NT2/D1 (cell line): ENCODE data around the gene MYL12A.
"Not testable (repeated sequence)": the region's sequence is repeated elsewhere in the genome, so short reads cannot be mapped to it uniquely, and the experiment has no call there.

Source experiments
- DNase-seq: peaks from one replicate; pipeline ENCODE4 v3.0.0-alpha.2; 2011; ENCODE audit warnings: low read depth, low spot score
- H3K27me3 ChIP-seq: 2 replicates; pipeline ENCODE4 v1.6.0; 2011; ENCODE audit warnings: mild to moderate bottlenecking; ENCODE audit not compliant: insufficient read length, insufficient read depth
- H3K36me3 ChIP-seq: 2 replicates; pipeline ENCODE4 v1.6.1; 2011; ENCODE audit warnings: mild to moderate bottlenecking, low read length, mixed read lengths; ENCODE audit not compliant: insufficient read depth, insufficient read length
- H3K4me1 ChIP-seq: 2 replicates; pipeline ENCODE4 v1.5.1; 2011; ENCODE audit not compliant: insufficient read depth, insufficient read length
- H3K4me3 ChIP-seq: 2 replicates; pipeline ENCODE4 v1.5.1; 2011; ENCODE audit warnings: low read depth; ENCODE audit not compliant: insufficient read length
- H3K9ac ChIP-seq: 2 replicates; pipeline ENCODE4 v1.6.0; 2011; ENCODE audit warnings: low read depth; ENCODE audit not compliant: insufficient read length
- H3K9me3 ChIP-seq: 2 replicates; pipeline ENCODE4 v1.5.1; 2011; ENCODE audit warnings: mild to moderate bottlenecking, low read length; ENCODE audit not compliant: insufficient read depth
- SUZ12 ChIP-seq: IDR thresholded peaks from 2 replicates; pipeline ENCODE4 v1.6.1; 2011; ENCODE audit not compliant: insufficient read length, insufficient read depth; ENCODE audit errors: extremely low read depth
- YY1 ChIP-seq: IDR thresholded peaks from 2 replicates; pipeline ENCODE4 v1.6.1; 2011; ENCODE audit not compliant: insufficient read length, insufficient read depth
- ZNF274 ChIP-seq: IDR thresholded peaks from 2 replicates; pipeline ENCODE4 v1.6.1; 2011; ENCODE audit warnings: mild to moderate bottlenecking, low read depth, low read length

The MYL12A gene

DNA sequence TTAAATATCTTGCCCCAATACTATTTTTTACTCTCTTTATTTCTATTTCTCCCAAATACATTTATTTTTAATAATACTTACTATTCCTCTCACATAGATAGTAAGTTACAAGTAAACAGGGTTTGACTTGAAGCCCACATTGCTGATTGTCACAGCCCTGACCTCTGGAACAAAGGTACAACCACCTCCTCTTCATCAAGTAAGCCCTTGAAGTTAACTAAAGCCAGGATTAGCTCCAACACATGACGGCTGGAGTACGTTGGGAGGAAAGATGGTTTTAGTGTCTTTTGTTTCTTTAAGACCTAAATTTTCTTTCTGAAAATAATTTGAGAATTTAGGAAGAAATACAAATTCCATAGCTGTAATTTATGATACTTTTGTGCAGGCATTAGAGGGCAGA lies 28.8 kb upstream of the MYL12A start:
- H3K36me3 ChIP-seq: no peaks in the 10 kb centered on the region
- H3K9ac ChIP-seq: no peak overlapping the region
- no peaks in the 10 kb centered on the region for H3K4me1 ChIP-seq
- H3K9me3 ChIP-seq: no peaks in the 10 kb centered on the region
- no peak for TF ChIP-seq ZNF274
- no peak for TF ChIP-seq YY1
- no peak for TF ChIP-seq SUZ12
- H3K27me3 ChIP-seq: no peaks in the 10 kb centered on the region
- H3K4me3 ChIP-seq: no peak overlapping the region
- DNase-seq: no peak

DNA sequence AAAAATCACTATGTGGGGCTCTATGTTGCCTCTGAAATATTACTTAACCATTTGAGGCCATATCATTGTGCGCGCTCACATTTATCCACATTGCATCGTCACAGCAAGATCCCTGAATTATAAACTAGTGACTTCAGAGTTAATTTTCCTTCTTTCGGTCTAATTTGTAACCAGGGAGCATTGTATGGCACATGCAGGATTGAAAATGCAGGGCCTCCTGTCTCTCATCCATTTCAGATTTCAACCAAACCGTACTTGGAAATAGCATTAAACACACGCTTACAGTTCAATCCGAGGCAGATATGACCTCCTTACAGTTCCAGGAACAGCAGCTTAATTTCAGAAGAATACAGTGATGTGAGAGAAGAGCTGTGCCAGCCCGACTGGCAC lies 28.4 kb upstream of the MYL12A start:
- H3K4me1 ChIP-seq: no peaks in the 10 kb centered on the region
- H3K27me3 ChIP-seq: no peaks in the 10 kb centered on the region
- H3K9ac ChIP-seq: no peak overlapping the region
- no peak for DNase-seq
- TF ChIP-seq ZNF274: no peak
- TF ChIP-seq YY1: no peak
- TF ChIP-seq SUZ12: no peak
- no peaks in the 10 kb centered on the region for H3K36me3 ChIP-seq
- H3K4me3 ChIP-seq: no peak overlapping the region
- H3K9me3 ChIP-seq: no peaks in the 10 kb centered on the region

DNA sequence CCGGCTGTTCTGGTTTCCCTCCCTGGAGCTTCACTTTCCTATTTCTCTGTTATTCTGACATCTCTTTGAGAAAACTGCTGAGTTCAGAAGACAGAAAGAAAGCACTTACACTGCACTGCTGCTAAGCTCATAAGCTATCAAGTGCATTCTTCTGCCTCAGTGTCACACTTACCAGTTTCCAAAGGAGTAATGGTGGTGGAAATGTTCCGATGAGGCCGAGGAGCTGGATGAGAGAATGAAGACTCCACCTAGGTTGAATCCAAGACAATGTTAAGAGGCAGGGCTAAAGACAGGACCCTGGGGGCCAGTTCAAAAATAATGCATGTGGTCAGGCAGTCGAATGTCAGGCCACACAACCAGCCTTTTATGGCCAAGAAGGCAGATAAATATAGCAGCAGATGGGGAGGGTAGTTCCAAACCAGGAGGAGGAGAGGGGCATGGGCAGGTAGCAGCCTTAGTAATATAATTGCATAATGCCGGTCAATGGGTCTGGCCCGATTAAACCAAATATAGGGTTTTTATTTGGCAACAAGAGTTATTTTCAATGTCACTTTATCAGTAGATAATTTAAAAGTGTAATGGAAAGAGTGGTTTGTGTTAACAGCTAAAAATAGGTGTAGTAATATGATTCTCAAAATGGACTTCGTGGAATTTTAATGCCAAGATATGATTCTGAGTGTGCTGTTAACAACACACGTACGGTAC lies 27.8 kb upstream of the MYL12A start, which contains the start of gene MYOM1:
Gene MYOM1, minus strand, starts transcription at position 338 of the 705 bp plus-strand sequence. CDS start 4,745 bp downstream, outside the sequence.
- Histone ChIP-seq H3K4me1 (no peaks in the 10 kb centered on the region), H3K4me3 (no peak within 1 kb of the TSS), H3K36me3 (no peaks in the 10 kb centered on the region), H3K9me3 (no peaks in the 10 kb centered on the region), H3K27me3 (no peaks in the 10 kb centered on the region), H3K9ac (no peak within 1 kb of the TSS)
- TF ChIP-seq SUZ12 (no peak), YY1 (no peak), ZNF274 (no peak)
- no peak for DNase-seq

DNA sequence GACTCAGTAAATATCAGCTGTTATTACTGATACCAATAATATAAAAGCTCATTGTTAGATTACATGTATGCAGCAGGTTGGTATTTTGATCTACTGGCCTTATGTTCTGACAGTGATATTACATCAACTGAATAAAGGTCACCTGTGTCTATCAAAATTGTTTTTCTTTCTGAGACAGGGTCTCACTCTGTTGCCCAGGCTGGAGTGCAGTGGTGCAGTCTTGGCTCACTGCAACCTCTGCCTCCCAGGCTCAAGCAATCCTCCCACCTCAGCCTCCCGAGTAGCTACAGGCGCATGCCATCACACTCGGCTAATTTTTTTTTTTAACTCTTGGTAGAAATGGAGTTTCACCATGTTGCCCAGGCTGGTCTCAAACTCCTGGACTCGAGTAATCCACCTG lies 26.7 kb upstream of the MYL12A start:
- not testable (repeated sequence) for H3K9ac ChIP-seq, H3K36me3 ChIP-seq, H3K9me3 ChIP-seq, H3K4me1 ChIP-seq, H3K27me3 ChIP-seq, H3K4me3 ChIP-seq, DNase-seq

DNA sequence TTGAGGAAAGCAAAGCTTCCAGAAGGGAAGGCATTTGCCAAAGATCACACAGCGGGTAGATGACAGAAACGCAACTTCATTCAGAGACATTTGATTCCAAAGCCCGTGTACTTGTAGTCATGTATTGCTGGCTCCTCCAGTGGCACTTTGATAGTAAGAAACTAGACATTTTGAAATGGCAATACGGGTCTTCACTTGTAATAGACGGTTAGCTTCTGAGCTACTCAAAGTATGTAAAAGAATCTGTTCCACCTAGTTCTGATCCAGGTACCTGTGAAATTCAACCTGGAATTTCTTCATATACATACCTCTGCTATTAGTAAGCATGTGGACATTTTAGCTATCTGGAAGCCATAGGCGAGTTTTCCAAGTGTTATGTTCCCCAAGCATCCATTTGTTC lies 26.1 kb upstream of the MYL12A start:
- Histone ChIP-seq H3K9me3 (no peaks in the 10 kb centered on the region), H3K36me3 (no peaks in the 10 kb centered on the region), H3K9ac (no peak overlapping the region), H3K27me3 (no peaks in the 10 kb centered on the region), H3K4me3 (no peak overlapping the region), H3K4me1 (no peaks in the 10 kb centered on the region)
- TF ChIP-seq YY1 (no peak), ZNF274 (no peak), SUZ12 (no peak)
- DNase-seq: no peak

DNA sequence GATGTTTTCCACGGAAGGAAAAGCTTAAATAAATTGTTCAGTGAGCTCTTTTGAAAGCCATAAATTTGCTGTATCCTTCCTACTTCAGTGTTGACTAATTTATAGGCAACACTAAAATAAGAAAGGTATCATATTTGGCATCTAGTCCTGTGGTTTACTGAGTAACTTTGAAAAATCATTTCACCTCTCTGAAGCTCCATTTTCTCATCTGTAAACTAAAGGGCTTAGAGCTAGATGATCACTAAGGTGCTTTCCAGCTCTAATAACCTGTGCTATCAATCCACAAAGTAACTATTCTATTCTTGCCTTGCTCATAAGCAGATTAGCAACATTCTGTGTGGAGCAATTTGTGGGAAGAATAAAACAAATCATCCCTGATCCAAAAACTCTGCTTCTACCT lies 24.2 kb upstream of the MYL12A start:
- H3K4me1 ChIP-seq: no peaks in the 10 kb centered on the region
- TF ChIP-seq ZNF274: no peak
- TF ChIP-seq SUZ12: no peak
- TF ChIP-seq YY1: no peak
- DNase-seq: no peak
- H3K4me3 ChIP-seq: no peak overlapping the region
- no peak overlapping the region for H3K9ac ChIP-seq
- H3K27me3 ChIP-seq: no peaks in the 10 kb centered on the region
- no peaks in the 10 kb centered on the region for H3K9me3 ChIP-seq
- H3K36me3 ChIP-seq: no peaks in the 10 kb centered on the region

DNA sequence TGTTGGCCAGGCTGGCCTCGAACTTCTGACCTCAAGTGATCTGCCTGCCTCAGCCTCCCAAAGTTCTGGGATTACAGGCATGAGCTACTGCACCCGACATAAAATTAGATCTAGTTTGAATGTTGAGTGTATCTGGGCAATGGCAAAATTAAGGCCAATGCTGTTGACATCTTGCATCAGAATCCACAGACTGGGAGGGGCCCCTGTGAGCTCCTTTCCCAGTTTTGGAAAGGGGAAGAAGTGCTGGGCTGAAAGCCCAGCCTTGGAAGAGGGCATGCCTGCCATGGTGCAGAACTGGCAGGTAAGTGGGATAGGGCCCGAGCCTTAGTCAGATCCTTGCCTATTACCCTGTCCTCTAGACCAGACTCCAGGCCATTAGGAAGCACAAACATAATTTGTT lies 23.4 kb upstream of the MYL12A start:
- no peak overlapping the region for H3K9ac ChIP-seq
- no peaks in the 10 kb centered on the region for H3K4me1 ChIP-seq

DNA sequence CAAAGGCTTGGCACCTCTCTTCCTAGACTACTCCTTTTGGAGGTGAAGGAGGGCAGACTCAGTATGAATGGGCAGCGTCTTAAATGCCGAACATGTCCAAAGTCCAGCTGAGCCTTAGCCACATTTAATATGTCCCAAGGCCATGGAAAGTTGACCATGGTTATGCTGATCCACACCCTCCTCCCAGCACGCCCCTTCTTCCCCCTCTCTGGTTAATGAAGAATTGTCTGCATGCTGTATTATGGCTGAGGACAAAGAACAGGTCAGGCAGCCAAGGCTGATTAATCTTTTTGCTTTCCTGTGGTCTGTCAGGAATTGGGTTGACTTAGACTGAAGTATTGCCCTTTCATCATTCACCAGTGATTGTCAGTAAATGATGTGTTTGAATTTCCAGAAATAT lies 22.0 kb upstream of the MYL12A start:
- Histone ChIP-seq H3K4me1 (no peaks in the 10 kb centered on the region), H3K9me3 (no peaks in the 10 kb centered on the region), H3K9ac (no peak overlapping the region), H3K27me3 (no peaks in the 10 kb centered on the region), H3K4me3 (no peak overlapping the region), H3K36me3 (no peaks in the 10 kb centered on the region)
- DNase-seq: no peak
- TF ChIP-seq YY1: no peak
- TF ChIP-seq ZNF274: no peak

More for the DNA sequence above, 23.4 kb upstream of the MYL12A start:
- H3K4me3 ChIP-seq: no peak overlapping the region
- no peaks in the 10 kb centered on the region for H3K9me3 ChIP-seq
- H3K27me3 ChIP-seq: no peaks in the 10 kb centered on the region
- no peak for TF ChIP-seq SUZ12
- no peak for TF ChIP-seq ZNF274
- no peak for TF ChIP-seq YY1
- no peak for DNase-seq
- H3K36me3 ChIP-seq: no peaks in the 10 kb centered on the region
